NB4 (cell line): ENCODE data around the gene OSBPL8.

Experiments used
- CTCF ChIP-seq: IDR thresholded peaks from one replicate; pipeline ENCODE4 v1.5.1; 2012; ENCODE audit warnings: low read depth, low read length
- POLR2A ChIP-seq: IDR thresholded peaks from 2 replicates; pipeline ENCODE4 v1.6.1; 2011; ENCODE audit warnings: mild to moderate bottlenecking; ENCODE audit not compliant: insufficient read length; ENCODE audit errors: extremely low read depth

GRCh38 chr12:76558684-76559399 is 729 bp downstream of the OSBPL8 start:
- TF ChIP-seq CTCF (no peak), POLR2A (no peak)
